Measurements from ENCODE around the gene IGFBP3. TPM values are rescaled to one million over a fixed set of nuclear protein-coding genes. Genes with fewer than 3 reads are reported as not detected.

Gene IGFBP3
- total and polyA plus RNA-seq, 2 of the 13 experiments (the other 11 are each of a cell fraction or from before 2014, with no cell fraction given) = 57.5 TPM; not detected in 1

DNA sequence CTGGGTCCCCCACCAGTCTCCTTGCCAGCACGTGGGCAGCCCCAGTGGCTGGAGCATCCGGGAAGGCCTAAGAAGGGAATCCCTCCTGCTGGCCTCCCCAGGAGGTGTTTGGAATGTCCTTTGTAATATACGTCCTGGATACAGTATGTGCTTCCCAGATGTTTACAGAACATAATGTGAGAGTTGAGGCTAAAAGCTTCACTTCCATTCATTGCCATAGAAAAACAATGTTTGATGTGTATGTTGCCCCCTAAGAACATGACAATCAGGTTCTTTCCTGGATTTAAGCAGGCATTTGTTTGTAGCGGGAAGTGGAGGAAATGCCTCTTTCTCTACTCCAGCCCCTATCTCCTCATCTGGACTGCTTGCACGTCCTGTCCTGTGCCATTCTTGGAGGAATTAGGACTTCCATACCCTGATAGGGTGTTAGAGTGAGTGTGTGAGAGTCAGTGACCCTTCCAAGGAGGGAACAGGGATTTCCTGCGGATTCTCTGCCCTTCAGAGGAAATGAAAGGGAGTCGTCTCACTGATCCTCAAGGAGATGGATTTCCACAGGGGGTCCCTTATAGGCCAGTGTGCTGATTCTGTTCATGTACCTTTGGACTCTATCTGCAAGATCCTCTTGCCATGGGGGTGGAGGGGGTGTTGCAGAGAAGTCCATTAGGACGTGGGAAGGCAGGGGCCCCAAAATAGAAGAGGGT is 31.6 kb downstream of the IGFBP3 start (continued):
- TF ChIP-seq, protein P1, sequence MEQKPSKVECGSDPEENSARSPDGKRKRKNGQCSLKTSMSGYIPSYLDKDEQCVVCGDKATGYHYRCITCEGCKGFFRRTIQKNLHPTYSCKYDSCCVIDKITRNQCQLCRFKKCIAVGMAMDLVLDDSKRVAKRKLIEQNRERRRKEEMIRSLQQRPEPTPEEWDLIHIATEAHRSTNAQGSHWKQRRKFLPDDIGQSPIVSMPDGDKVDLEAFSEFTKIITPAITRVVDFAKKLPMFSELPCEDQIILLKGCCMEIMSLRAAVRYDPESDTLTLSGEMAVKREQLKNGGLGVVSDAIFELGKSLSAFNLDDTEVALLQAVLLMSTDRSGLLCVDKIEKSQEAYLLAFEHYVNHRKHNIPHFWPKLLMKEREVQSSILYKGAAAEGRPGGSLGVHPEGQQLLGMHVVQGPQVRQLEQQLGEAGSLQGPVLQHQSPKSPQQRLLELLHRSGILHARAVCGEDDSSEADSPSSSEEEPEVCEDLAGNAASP (CRISPR knock-in tag; IDR thresholded peaks at IDR 0.05; ENCODE audit: borderline replicate concordance) = 0 out of 2 replicates have a peak, but pooled peaks have one; percentile 4
- no peak for TF ChIP-seq MXI1 (IDR thresholded peaks at IDR 0.05; ENCODE audit: borderline replicate concordance, low read depth, low read length)
- TF ChIP-seq ZNF253 (CRISPR knock-in tag; IDR thresholded peaks at IDR 0.05; ENCODE audit: borderline replicate concordance) = 0 out of 2 replicates have a peak, but pooled peaks have one; percentile 49
- TF ChIP-seq ZNF234 (CRISPR knock-in tag; conservative IDR thresholded peaks at IDR 0.05) = 0 out of 2 replicates have a peak, but pooled peaks have one; percentile 27
- no peak for TF ChIP-seq FOXP1 (IDR thresholded peaks at IDR 0.05)
- TF ChIP-seq FOXP1 (CRISPR knock-in tag; IDR thresholded peaks at IDR 0.05) = no peak; the same call in 1 of the 2 replicates
- TF ChIP-seq SRY (CRISPR knock-in tag; IDR thresholded peaks at IDR 0.05) = no peak; the same call in 1 of the 2 replicates
- TF ChIP-seq ZNF33B (CRISPR knock-in tag; IDR thresholded peaks at IDR 0.05) = no peak
- TF ChIP-seq SP2 (CRISPR knock-in tag; IDR thresholded peaks at IDR 0.05) = no peak
- no peak for TF ChIP-seq ZNF274 (CRISPR knock-in tag; IDR thresholded peaks at IDR 0.05)
- 0 out of 2 replicates have a peak, but pooled peaks have one; percentile 57 for TF ChIP-seq ZNF326 (CRISPR knock-in tag; IDR thresholded peaks at IDR 0.05; ENCODE audit: borderline replicate concordance)
- TF ChIP-seq CREB1 (IDR thresholded peaks at IDR 0.05) = no peak
- TF ChIP-seq CREB1 (CRISPR knock-in tag; IDR thresholded peaks at IDR 0.05) = no peak
- TF ChIP-seq ZMAT3 (CRISPR knock-in tag; conservative IDR thresholded peaks at IDR 0.05) = peak; percentile 45; the same call in 1 of the 2 replicates
- no peak for TF ChIP-seq ZBTB21 (CRISPR knock-in tag; IDR thresholded peaks at IDR 0.05)
- TF ChIP-seq, protein P2, sequence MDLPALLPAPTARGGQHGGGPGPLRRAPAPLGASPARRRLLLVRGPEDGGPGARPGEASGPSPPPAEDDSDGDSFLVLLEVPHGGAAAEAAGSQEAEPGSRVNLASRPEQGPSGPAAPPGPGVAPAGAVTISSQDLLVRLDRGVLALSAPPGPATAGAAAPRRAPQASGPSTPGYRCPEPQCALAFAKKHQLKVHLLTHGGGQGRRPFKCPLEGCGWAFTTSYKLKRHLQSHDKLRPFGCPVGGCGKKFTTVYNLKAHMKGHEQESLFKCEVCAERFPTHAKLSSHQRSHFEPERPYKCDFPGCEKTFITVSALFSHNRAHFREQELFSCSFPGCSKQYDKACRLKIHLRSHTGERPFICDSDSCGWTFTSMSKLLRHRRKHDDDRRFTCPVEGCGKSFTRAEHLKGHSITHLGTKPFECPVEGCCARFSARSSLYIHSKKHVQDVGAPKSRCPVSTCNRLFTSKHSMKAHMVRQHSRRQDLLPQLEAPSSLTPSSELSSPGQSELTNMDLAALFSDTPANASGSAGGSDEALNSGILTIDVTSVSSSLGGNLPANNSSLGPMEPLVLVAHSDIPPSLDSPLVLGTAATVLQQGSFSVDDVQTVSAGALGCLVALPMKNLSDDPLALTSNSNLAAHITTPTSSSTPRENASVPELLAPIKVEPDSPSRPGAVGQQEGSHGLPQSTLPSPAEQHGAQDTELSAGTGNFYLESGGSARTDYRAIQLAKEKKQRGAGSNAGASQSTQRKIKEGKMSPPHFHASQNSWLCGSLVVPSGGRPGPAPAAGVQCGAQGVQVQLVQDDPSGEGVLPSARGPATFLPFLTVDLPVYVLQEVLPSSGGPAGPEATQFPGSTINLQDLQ (CRISPR knock-in tag; IDR thresholded peaks at IDR 0.05) = no peak
- no peak for TF ChIP-seq SRSF9 (IDR thresholded peaks at IDR 0.05; ENCODE audit: borderline replicate concordance, insufficient read depth, low read depth, low read length, poor library complexity, severe bottlenecking)
- TF ChIP-seq GLI4 (CRISPR knock-in tag; IDR thresholded peaks at IDR 0.05; ENCODE audit: borderline replicate concordance) = no peak
- TF ChIP-seq U2AF2 (IDR thresholded peaks at IDR 0.05; ENCODE audit: low read depth, low read length) = no peak
- TF ChIP-seq ZNF816 (CRISPR knock-in tag; IDR thresholded peaks at IDR 0.05; ENCODE audit: borderline replicate concordance) = peak; percentile 26; the same call in 1 of the 2 replicates
- TF ChIP-seq SIX4 (CRISPR knock-in tag; IDR thresholded peaks at IDR 0.05) = no peak
- TF ChIP-seq SYNCRIP (IDR thresholded peaks at IDR 0.05; ENCODE audit: insufficient read depth, low read depth, low read length) = no peak
- TF ChIP-seq, protein P3, sequence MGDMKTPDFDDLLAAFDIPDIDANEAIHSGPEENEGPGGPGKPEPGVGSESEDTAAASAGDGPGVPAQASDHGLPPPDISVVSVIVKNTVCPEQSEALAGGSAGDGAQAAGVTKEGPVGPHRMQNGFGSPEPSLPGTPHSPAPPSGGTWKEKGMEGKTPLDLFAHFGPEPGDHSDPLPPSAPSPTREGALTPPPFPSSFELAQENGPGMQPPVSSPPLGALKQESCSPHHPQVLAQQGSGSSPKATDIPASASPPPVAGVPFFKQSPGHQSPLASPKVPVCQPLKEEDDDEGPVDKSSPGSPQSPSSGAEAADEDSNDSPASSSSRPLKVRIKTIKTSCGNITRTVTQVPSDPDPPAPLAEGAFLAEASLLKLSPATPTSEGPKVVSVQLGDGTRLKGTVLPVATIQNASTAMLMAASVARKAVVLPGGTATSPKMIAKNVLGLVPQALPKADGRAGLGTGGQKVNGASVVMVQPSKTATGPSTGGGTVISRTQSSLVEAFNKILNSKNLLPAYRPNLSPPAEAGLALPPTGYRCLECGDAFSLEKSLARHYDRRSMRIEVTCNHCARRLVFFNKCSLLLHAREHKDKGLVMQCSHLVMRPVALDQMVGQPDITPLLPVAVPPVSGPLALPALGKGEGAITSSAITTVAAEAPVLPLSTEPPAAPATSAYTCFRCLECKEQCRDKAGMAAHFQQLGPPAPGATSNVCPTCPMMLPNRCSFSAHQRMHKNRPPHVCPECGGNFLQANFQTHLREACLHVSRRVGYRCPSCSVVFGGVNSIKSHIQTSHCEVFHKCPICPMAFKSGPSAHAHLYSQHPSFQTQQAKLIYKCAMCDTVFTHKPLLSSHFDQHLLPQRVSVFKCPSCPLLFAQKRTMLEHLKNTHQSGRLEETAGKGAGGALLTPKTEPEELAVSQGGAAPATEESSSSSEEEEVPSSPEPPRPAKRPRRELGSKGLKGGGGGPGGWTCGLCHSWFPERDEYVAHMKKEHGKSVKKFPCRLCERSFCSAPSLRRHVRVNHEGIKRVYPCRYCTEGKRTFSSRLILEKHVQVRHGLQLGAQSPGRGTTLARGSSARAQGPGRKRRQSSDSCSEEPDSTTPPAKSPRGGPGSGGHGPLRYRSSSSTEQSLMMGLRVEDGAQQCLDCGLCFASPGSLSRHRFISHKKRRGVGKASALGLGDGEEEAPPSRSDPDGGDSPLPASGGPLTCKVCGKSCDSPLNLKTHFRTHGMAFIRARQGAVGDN (CRISPR knock-in tag; IDR thresholded peaks at IDR 0.05) = no peak

Measured in HepG2 (cell line).